GM23248 (cell line): ENCODE measurements around the gene ARFGAP1. TPM values are rescaled to one million over a fixed set of nuclear protein-coding genes. Genes with fewer than 3 reads are reported as not detected.

ENCODE experiments used
- DNase-seq: peaks from one replicate; pipeline ENCODE4 v3.0.0-alpha.2; 2015
- H2AFZ ChIP-seq: fragments of 200-600 bp; sonication (generic); 2 replicates; pipeline ENCODE4 v1.6.1; 2016; ENCODE audit warnings: antibody characterized with exemption
- H3F3A ChIP-seq: fragments of 200-600 bp; sonication (generic); 2 replicates; pipeline ENCODE4 v1.6.1; 2016; ENCODE audit warnings: mild to moderate bottlenecking, antibody characterized with exemption, mixed run types; ENCODE audit not compliant: insufficient read depth
- H3K27ac ChIP-seq: fragments of 200-600 bp; sonication (generic); 2 replicates; pipeline ENCODE4 v1.5.1; 2016; ENCODE audit warnings: mild to moderate bottlenecking
- H3K27me3 ChIP-seq: fragments of 200-600 bp; sonication (generic); replicated peaks from 2 replicates; pipeline ENCODE4 v1.6.1; 2016; ENCODE audit warnings: mild to moderate bottlenecking; ENCODE audit not compliant: insufficient read depth
- H3K36me3 ChIP-seq: fragments of 200-600 bp; sonication (generic); 2 replicates; pipeline ENCODE4 v1.6.1; 2016; ENCODE audit warnings: low read depth, mild to moderate bottlenecking
- H3K4me1 ChIP-seq: fragments of 200-600 bp; sonication (generic); 2 replicates; pipeline ENCODE4 v1.6.1; 2016; ENCODE audit warnings: mild to moderate bottlenecking; ENCODE audit not compliant: insufficient read depth
- H3K4me2 ChIP-seq: fragments of 200-600 bp; sonication (generic); one replicate; pipeline ENCODE4 v1.6.1; 2016; ENCODE audit warnings: mild to moderate bottlenecking; ENCODE audit not compliant: unreplicated experiment
- H3K4me3 ChIP-seq: fragments of 200-600 bp; sonication (generic); 2 replicates; pipeline ENCODE4 v1.5.1; 2016; ENCODE audit warnings: mild to moderate bottlenecking
- H3K79me2 ChIP-seq: fragments of 200-600 bp; sonication (generic); 2 replicates; pipeline ENCODE4 v1.6.1; 2016; ENCODE audit warnings: mild to moderate bottlenecking; ENCODE audit not compliant: insufficient read depth
- H3K9ac ChIP-seq: fragments of 200-600 bp; sonication (generic); 2 replicates; pipeline ENCODE4 v1.6.1; 2016; ENCODE audit warnings: mild to moderate bottlenecking
- H3K9me2 ChIP-seq: fragments of 200-600 bp; sonication (generic); 2 replicates; pipeline ENCODE4 v1.6.1; 2016; ENCODE audit warnings: mixed run types, mild to moderate bottlenecking, moderate library complexity; ENCODE audit not compliant: insufficient read depth
- H3K9me3 ChIP-seq: fragments of 200-600 bp; sonication (generic); one replicate; pipeline ENCODE4 v1.6.1; 2017; ENCODE audit warnings: low read depth
- H4K20me1 ChIP-seq: fragments of 200-600 bp; sonication (generic); 2 replicates; pipeline ENCODE4 v1.6.0; 2016; ENCODE audit not compliant: insufficient read depth
- EZH2 ChIP-seq: fragments of 200-600 bp; sonication (generic); IDR thresholded peaks from 2 replicates; pipeline ENCODE4 v1.6.1; 2018; ENCODE audit warnings: antibody characterized with exemption, mild to moderate bottlenecking; ENCODE audit not compliant: insufficient read depth, poor library complexity, severe bottlenecking
- EZH2phosphoT487 ChIP-seq: fragments of 200-600 bp; sonication (generic); IDR thresholded peaks from 2 replicates; pipeline ENCODE4 v1.6.1; 2018; ENCODE audit warnings: antibody characterized with exemption, moderate library complexity, mild to moderate bottlenecking, low read depth; ENCODE audit not compliant: insufficient read depth
- WGBS, 2 experiments: methylation state at CpG; one replicate each; pipeline ENCODE4 v1.1.6; 2015 to 2017; ENCODE audit warnings: low lambda C conversion rate in 2 of 2, low coverage in 1 of 2; ENCODE audit errors: missing lambda C conversion rate in 2 of 2; 5-methylcytosine and 5-hydroxymethylcytosine counted together
- in situ Hi-C: fragments of 300-500 bp; cut with MboI; formaldehyde crosslinking; loops from 2 replicates; pipeline ENCODE4 v1.15.0; 2020
- polyA plus RNA-seq: library from polyadenylated mRNA; unstranded; fragments of >200 nt; fragmentation: Nextera tagmentation; extraction: Ambion mirVana; gene quantifications from 2 replicates; pipeline ENCODE4 v1.2.1, GENCODE V29; 2016
- total RNA-seq: library from RNA; depleted of rRNA; stranded (reverse); fragments of >200 nt; shearing (Covaris generic); gene quantifications from 2 replicates; pipeline ENCODE4 v1.2.3, GENCODE V29; 2014

Gene ARFGAP1
- total and polyA plus RNA-seq, 2 experiments from 2014 or later: 69.0 to 88.5 TPM

DNA sequence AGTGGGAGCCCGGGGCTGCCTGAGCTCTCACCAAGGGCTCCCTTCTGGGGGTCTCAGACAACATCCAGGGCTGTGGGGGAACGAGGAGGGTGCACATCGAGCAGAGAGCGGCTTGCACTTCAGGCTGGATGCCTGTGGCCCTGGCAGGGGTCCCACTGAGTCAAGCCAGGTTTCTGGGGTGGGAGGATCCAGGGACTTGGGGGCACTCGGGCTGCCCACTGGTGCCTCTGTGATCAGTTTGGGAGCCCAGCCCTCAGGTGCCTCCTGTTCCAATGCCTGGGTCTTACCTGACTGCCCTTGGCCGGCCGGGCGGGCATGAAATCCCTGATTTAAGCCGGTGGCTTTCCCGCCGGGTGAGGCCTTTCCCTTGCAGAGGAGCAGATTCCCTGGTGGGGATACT is 20.8 kb downstream of the ARFGAP1 start:
- DNase-seq: no peak
- in situ Hi-C loops: no loop called here

DNA sequence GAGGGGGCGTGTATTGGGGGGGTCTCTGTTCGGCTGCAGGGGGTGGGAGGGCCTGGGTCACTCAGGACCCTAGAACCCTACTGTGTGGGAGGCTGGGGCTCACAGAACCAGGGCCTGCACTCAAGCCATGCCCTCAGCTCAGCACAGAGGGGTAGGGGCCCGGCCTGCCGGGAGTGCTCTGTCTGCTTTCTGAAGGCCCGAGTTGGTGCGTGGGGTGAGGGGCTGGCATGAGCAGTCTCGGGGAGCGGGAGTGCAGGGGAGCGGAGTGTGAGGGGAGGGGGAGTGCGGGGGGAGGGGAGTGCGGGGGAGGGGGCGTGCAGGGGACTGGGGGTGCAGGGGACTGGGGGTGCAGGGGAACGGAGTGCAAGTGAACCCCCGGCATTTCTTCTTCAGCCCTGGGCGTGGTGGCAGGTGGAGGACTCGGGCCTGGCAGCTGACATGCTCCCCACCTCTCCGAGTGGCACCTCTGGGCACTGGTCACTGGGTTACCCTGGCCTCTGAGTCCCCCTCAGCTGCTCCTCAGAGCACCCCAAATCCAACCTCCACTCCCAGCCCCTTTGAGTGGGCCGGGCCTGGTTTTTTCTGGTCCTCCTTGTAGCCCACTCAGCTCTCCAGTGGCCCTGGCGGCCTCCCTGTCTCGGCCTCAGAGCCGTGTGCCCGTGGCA is 21.4 kb downstream of the ARFGAP1 start:
- in situ Hi-C loops: no loop called here
- no peak for DNase-seq
- H3K4me2 ChIP-seq: no peak overlapping the region

More for the DNA sequence above, 20.8 kb downstream of the ARFGAP1 start:
- Histone ChIP-seq H3K36me3 (no peaks in the 10 kb centered on the region; the same call in 1 of the 2 replicates), H3K27ac (no peak overlapping the region), H3K79me2 (no peaks in the 10 kb centered on the region), H3K9ac (no peak overlapping the region), H3K9me2 (no peaks in the 10 kb centered on the region), H3K4me2 (no peak overlapping the region), H4K20me1 (no peaks in the 10 kb centered on the region), H3F3A (no peaks in the 10 kb centered on the region), H3K4me1 (no peaks in the 10 kb centered on the region), H3K9me3 (no peaks in the 10 kb centered on the region), H2AFZ (no peak overlapping the region), H3K4me3 (no peak overlapping the region), H3K27me3 (peaks cover 27% of the 10 kb centered on the region)
- TF ChIP-seq EZH2 (no peak), EZH2phosphoT487 (no peak)
- WGBS, 2 experiments: 33 to 40% methylated on average over 8 to 9 of the region's 11 CpGs

DNA sequence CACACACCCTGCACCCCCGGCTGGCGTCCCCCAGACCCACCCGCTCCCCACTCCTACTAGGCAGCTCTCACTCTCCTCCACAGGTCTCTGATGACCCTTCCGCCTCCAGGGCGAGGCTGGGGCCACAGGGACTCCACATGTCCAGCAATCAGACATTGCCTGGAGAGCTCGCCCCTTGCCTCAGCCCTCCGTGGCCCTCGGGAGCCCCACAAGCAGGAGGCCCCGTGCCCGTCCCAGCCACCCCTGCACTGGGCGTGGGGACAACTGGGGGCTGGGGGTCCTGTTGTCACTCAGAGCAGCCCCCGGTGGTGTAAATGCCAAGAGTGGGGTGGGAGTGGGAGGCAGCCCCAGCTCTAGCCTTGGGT is 21.9 kb downstream of the ARFGAP1 start:
- Histone ChIP-seq H3K27me3 (peaks cover 37% of the 10 kb centered on the region), H3F3A (no peaks in the 10 kb centered on the region), H3K4me1 (no peaks in the 10 kb centered on the region), H4K20me1 (no peaks in the 10 kb centered on the region), H3K79me2 (no peaks in the 10 kb centered on the region), H2AFZ (no peak overlapping the region), H3K4me3 (no peak overlapping the region), H3K9me2 (no peaks in the 10 kb centered on the region), H3K9ac (no peak overlapping the region), H3K4me2 (no peak overlapping the region), H3K36me3 (no peaks in the 10 kb centered on the region), H3K27ac (no peak overlapping the region), H3K9me3 (no peaks in the 10 kb centered on the region)
- 60 to 69% methylated on average over 6 to 11 of the region's 12 CpGs for WGBS, 2 experiments
- in situ Hi-C loops: no loop called here
- no peak for TF ChIP-seq EZH2
- TF ChIP-seq EZH2phosphoT487: no peak
- no peak for DNase-seq

More for the DNA sequence above, 21.4 kb downstream of the ARFGAP1 start:
- Histone ChIP-seq H3K79me2 (no peaks in the 10 kb centered on the region), H3K27ac (no peak overlapping the region), H2AFZ (no peak overlapping the region), H3K27me3 (peaks cover 33% of the 10 kb centered on the region), H3K9me2 (no peaks in the 10 kb centered on the region), H3K4me3 (no peak overlapping the region), H3K36me3 (no peaks in the 10 kb centered on the region), H3K4me1 (no peaks in the 10 kb centered on the region), H3K9ac (no peak overlapping the region), H3F3A (no peaks in the 10 kb centered on the region), H3K9me3 (no peaks in the 10 kb centered on the region), H4K20me1 (no peaks in the 10 kb centered on the region)
- 24 to 41% methylated on average over 13 to 19 of the region's 22 CpGs for WGBS, 2 experiments
- TF ChIP-seq EZH2 (no peak), EZH2phosphoT487 (no peak)

DNA sequence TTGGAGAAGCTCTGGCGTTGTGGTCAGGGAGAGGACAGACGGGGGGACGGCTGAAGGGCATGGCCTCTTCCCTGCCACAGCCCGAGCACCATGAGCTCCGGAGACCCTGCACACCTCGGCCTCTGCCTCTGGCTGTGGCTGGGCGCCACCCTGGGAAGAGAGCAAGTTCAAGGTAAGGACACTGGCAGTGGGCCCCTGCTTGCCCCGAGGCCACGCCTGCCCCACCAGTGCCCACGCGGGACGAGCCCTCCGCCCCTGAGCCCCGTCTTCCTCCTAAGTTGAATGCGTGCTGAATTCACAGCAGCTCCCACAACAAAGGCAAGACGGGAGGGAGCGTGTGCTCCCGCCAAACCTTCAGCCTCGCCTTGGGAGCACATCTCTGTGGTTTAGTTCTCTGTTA is 22.4 kb downstream of the ARFGAP1 start:
- H3K27me3 ChIP-seq: peaks cover 40% of the 10 kb centered on the region
- no peaks in the 10 kb centered on the region for H3K36me3 ChIP-seq
- H3K79me2 ChIP-seq: no peaks in the 10 kb centered on the region
- no peak overlapping the region for H2AFZ ChIP-seq
- DNase-seq: no peak
- no peak overlapping the region for H3K4me3 ChIP-seq
- H4K20me1 ChIP-seq: no peaks in the 10 kb centered on the region
- H3K9ac ChIP-seq: no peak overlapping the region
- no peaks in the 10 kb centered on the region for H3K4me1 ChIP-seq
- H3K4me2 ChIP-seq: no peak overlapping the region
- no peaks in the 10 kb centered on the region for H3K9me2 ChIP-seq
- WGBS, 2 experiments: 8 to 19% methylated on average over 13 to 17 of the region's 19 CpGs
- in situ Hi-C loops: no loop called here
- H3F3A ChIP-seq: no peaks in the 10 kb centered on the region
- H3K27ac ChIP-seq: no peak overlapping the region
- H3K9me3 ChIP-seq: no peaks in the 10 kb centered on the region
- no peak for TF ChIP-seq EZH2phosphoT487
- no peak for TF ChIP-seq EZH2
